HEK293T (cell line): Measurements from ENCODE around the gene FAM83B.

Experiments used
- FOXA1 ChIP-seq: fragments of 450-650 bp; IDR thresholded peaks from 2 replicates; pipeline ENCODE4 v1.6.1; 2016; ENCODE audit warnings: mild to moderate bottlenecking
- FOXK2 ChIP-seq: fragments of 450-650 bp; IDR thresholded peaks from 2 replicates; pipeline ENCODE4 v1.6.1; 2016; ENCODE audit warnings: mild to moderate bottlenecking
- FOXM1 ChIP-seq: fragments of 450-650 bp; IDR thresholded peaks from 2 replicates; pipeline ENCODE4 v1.6.1; 2017; ENCODE audit warnings: mild to moderate bottlenecking, borderline replicate concordance
- LEF1 ChIP-seq: fragments of 450-650 bp; IDR thresholded peaks from 2 replicates; pipeline ENCODE4 v1.6.1; 2017; ENCODE audit warnings: mild to moderate bottlenecking, borderline replicate concordance
- SUZ12 ChIP-seq: fragments of 450-650 bp; IDR thresholded peaks from 2 replicates; pipeline ENCODE4 v1.6.1; 2016; ENCODE audit warnings: mild to moderate bottlenecking
- ZNF384 ChIP-seq: fragments of 450-650 bp; IDR thresholded peaks from 2 replicates; pipeline ENCODE4 v1.6.1; 2016

DNA sequence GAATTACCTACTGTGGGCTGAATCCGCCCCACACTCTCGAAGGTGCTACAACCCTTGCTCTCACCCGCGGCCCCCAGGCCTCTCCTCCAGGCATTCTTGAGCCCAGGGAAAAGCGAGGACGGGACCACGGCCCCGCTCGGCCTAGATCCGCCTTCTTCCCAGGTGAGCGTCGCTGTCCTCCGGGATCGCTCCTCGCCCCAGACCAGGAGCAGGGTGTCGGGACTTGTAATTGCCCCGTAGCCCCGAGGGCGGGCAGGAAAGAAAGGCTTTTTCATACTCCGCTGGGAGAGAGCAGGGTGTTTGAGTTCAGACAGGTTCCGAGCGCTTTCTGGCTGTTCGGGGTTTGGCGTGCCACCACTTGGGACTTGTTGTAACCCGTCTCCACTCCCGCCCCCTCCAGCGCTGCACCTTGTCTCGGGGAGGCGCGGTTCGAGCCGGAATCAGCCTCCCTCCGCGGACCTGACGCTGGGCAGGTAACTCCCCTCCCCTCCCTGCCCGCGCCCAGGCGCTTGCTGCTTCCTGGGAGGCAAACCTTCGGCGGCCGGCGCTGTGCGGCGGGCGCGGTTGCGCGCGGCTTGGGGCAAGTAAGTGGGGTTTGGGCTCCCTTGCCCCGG, at the start of gene FAM83B:
- TF ChIP-seq LEF1 (no peak), FOXA1 (no peak), FOXM1 (no peak), FOXK2 (no peak), ZNF384 (no peak), SUZ12 (no peak)
